GM23248 (cell line): ENCODE results near the gene PPP1R9B. TPM values are rescaled to one million over a fixed set of nuclear protein-coding genes. Genes with fewer than 3 reads are reported as not detected.

ENCODE experiments used
- DNase-seq: peaks from one replicate; pipeline ENCODE4 v3.0.0-alpha.2; 2015
- H2AFZ ChIP-seq: fragments of 200-600 bp; sonication (generic); 2 replicates; pipeline ENCODE4 v1.6.1; 2016; ENCODE audit warnings: antibody characterized with exemption
- H3F3A ChIP-seq: fragments of 200-600 bp; sonication (generic); 2 replicates; pipeline ENCODE4 v1.6.1; 2016; ENCODE audit warnings: mild to moderate bottlenecking, antibody characterized with exemption, mixed run types; ENCODE audit not compliant: insufficient read depth
- H3K27ac ChIP-seq: fragments of 200-600 bp; sonication (generic); 2 replicates; pipeline ENCODE4 v1.5.1; 2016; ENCODE audit warnings: mild to moderate bottlenecking
- H3K27me3 ChIP-seq: fragments of 200-600 bp; sonication (generic); replicated peaks from 2 replicates; pipeline ENCODE4 v1.6.1; 2016; ENCODE audit warnings: mild to moderate bottlenecking; ENCODE audit not compliant: insufficient read depth
- H3K36me3 ChIP-seq: fragments of 200-600 bp; sonication (generic); 2 replicates; pipeline ENCODE4 v1.6.1; 2016; ENCODE audit warnings: low read depth, mild to moderate bottlenecking
- H3K4me1 ChIP-seq: fragments of 200-600 bp; sonication (generic); 2 replicates; pipeline ENCODE4 v1.6.1; 2016; ENCODE audit warnings: mild to moderate bottlenecking; ENCODE audit not compliant: insufficient read depth
- H3K4me2 ChIP-seq: fragments of 200-600 bp; sonication (generic); one replicate; pipeline ENCODE4 v1.6.1; 2016; ENCODE audit warnings: mild to moderate bottlenecking; ENCODE audit not compliant: unreplicated experiment
- H3K4me3 ChIP-seq: fragments of 200-600 bp; sonication (generic); 2 replicates; pipeline ENCODE4 v1.5.1; 2016; ENCODE audit warnings: mild to moderate bottlenecking
- H3K79me2 ChIP-seq: fragments of 200-600 bp; sonication (generic); 2 replicates; pipeline ENCODE4 v1.6.1; 2016; ENCODE audit warnings: mild to moderate bottlenecking; ENCODE audit not compliant: insufficient read depth
- H3K9ac ChIP-seq: fragments of 200-600 bp; sonication (generic); 2 replicates; pipeline ENCODE4 v1.6.1; 2016; ENCODE audit warnings: mild to moderate bottlenecking
- H3K9me2 ChIP-seq: fragments of 200-600 bp; sonication (generic); 2 replicates; pipeline ENCODE4 v1.6.1; 2016; ENCODE audit warnings: mixed run types, mild to moderate bottlenecking, moderate library complexity; ENCODE audit not compliant: insufficient read depth
- H3K9me3 ChIP-seq: fragments of 200-600 bp; sonication (generic); one replicate; pipeline ENCODE4 v1.6.1; 2017; ENCODE audit warnings: low read depth
- H4K20me1 ChIP-seq: fragments of 200-600 bp; sonication (generic); 2 replicates; pipeline ENCODE4 v1.6.0; 2016; ENCODE audit not compliant: insufficient read depth
- EZH2 ChIP-seq: fragments of 200-600 bp; sonication (generic); IDR thresholded peaks from 2 replicates; pipeline ENCODE4 v1.6.1; 2018; ENCODE audit warnings: antibody characterized with exemption, mild to moderate bottlenecking; ENCODE audit not compliant: insufficient read depth, poor library complexity, severe bottlenecking
- EZH2phosphoT487 ChIP-seq: fragments of 200-600 bp; sonication (generic); IDR thresholded peaks from 2 replicates; pipeline ENCODE4 v1.6.1; 2018; ENCODE audit warnings: antibody characterized with exemption, moderate library complexity, mild to moderate bottlenecking, low read depth; ENCODE audit not compliant: insufficient read depth
- WGBS, 2 experiments: methylation state at CpG; one replicate each; pipeline ENCODE4 v1.1.6; 2015 to 2017; ENCODE audit warnings: low lambda C conversion rate in 2 of 2, low coverage in 1 of 2; ENCODE audit errors: missing lambda C conversion rate in 2 of 2; 5-methylcytosine and 5-hydroxymethylcytosine counted together
- in situ Hi-C: fragments of 300-500 bp; cut with MboI; formaldehyde crosslinking; loops from 2 replicates; pipeline ENCODE4 v1.15.0; 2020
- polyA plus RNA-seq: library from polyadenylated mRNA; unstranded; fragments of >200 nt; fragmentation: Nextera tagmentation; extraction: Ambion mirVana; gene quantifications from 2 replicates; pipeline ENCODE4 v1.2.1, GENCODE V29; 2016
- total RNA-seq: library from RNA; depleted of rRNA; stranded (reverse); fragments of >200 nt; shearing (Covaris generic); gene quantifications from 2 replicates; pipeline ENCODE4 v1.2.3, GENCODE V29; 2014

The PPP1R9B gene
- total and polyA plus RNA-seq, 2 experiments from 2014 or later, result 2.3 to 69.4 TPM

GRCh38 chr17:50168319-50168718, 17.8 kb upstream of the PPP1R9B start:
- TF ChIP-seq EZH2, result no peak
- no peak for TF ChIP-seq EZH2phosphoT487
- no peak overlapping the region for H2AFZ ChIP-seq
- in situ Hi-C loops, result no loop called here
- no peaks in the 10 kb centered on the region for H3K9me2 ChIP-seq
- peaks cover 14% of the 10 kb centered on the region for H3F3A ChIP-seq
- no peak overlapping the region for H3K9ac ChIP-seq
- H3K4me1 ChIP-seq, result peaks cover 7% of the 10 kb centered on the region
- no peaks in the 10 kb centered on the region for H3K36me3 ChIP-seq
- no peaks in the 10 kb centered on the region for H3K9me3 ChIP-seq
- H3K4me3 ChIP-seq, result no peak overlapping the region
- 87 to 91% methylated on average over 13 of the region's 13 CpGs for WGBS, 2 experiments
- H3K27me3 ChIP-seq, result no peaks in the 10 kb centered on the region
- no peak overlapping the region for H3K4me2 ChIP-seq
- no peaks in the 10 kb centered on the region for H4K20me1 ChIP-seq
- H3K79me2 ChIP-seq, result no peaks in the 10 kb centered on the region
- DNase-seq, result no peak
- H3K27ac ChIP-seq, result no peak overlapping the region

DNA sequence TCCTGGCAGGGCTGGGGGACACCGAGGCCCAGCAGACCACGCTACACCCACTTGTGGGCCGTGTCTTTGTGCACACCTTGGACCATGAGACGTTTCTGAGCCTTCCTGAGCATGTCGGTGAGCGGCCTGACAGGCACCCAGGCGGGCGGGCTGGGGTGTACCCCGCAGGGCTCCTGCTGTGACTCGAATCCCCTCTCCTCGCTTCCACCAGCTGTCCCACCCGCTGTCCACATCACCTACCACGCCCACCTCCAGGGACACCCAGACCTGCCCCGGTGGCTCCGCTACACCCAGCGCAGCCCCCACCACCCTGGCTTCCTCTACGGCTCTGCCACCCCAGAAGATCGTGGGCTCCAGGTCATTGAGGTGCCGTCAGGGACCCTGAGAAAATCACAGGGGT, 16.9 kb upstream of the PPP1R9B start:
- 89 to 92% methylated on average over 13 to 17 of the region's 19 CpGs for WGBS, 2 experiments
- H3K4me1 ChIP-seq, result no peaks in the 10 kb centered on the region
- no peaks in the 10 kb centered on the region for H3K9me2 ChIP-seq
- no peaks in the 10 kb centered on the region for H4K20me1 ChIP-seq
- H3F3A ChIP-seq, result peaks cover 6% of the 10 kb centered on the region; the same call in 1 of the 2 replicates
- H3K36me3 ChIP-seq, result no peaks in the 10 kb centered on the region
- no peak overlapping the region for H3K9ac ChIP-seq
- no peaks in the 10 kb centered on the region for H3K79me2 ChIP-seq
- H3K27me3 ChIP-seq, result no peaks in the 10 kb centered on the region
- no peaks in the 10 kb centered on the region for H3K9me3 ChIP-seq
- no peak overlapping the region for H2AFZ ChIP-seq
- no peak overlapping the region for H3K4me3 ChIP-seq
- no peak overlapping the region for H3K27ac ChIP-seq
- in situ Hi-C loops, result no loop called here
- TF ChIP-seq EZH2 (no peak), EZH2phosphoT487 (no peak)
- H3K4me2 ChIP-seq, result no peak overlapping the region
- DNase-seq, result no peak

- H3K4me2 ChIP-seq, result no peak overlapping the region
- WGBS, 2 experiments, result 69 to 70% methylated on average over 3 to 7 of the region's 7 CpGs
- no peak overlapping the region for H3K9ac ChIP-seq
- H3K9me3 ChIP-seq, result no peaks in the 10 kb centered on the region
- no peak overlapping the region for H3K4me3 ChIP-seq
- H4K20me1 ChIP-seq, result no peaks in the 10 kb centered on the region
- DNase-seq, result no peak
- peaks cover 6% of the 10 kb centered on the region; the same call in 1 of the 2 replicates for H3F3A ChIP-seq
- H3K27me3 ChIP-seq, result no peaks in the 10 kb centered on the region
- no peaks in the 10 kb centered on the region for H3K36me3 ChIP-seq
- H3K27ac ChIP-seq, result no peak overlapping the region
- no peak overlapping the region for H2AFZ ChIP-seq
- TF ChIP-seq EZH2phosphoT487, result no peak
- TF ChIP-seq EZH2, result no peak
- no peaks in the 10 kb centered on the region for H3K79me2 ChIP-seq
- H3K9me2 ChIP-seq, result no peaks in the 10 kb centered on the region
- in situ Hi-C loops, result no loop called here
- 0 out of 2 replicates have a peak, but pooled peaks cover 2% of the 10 kb centered on the region for H3K4me1 ChIP-seq
These were observed 16.2 kb upstream of the PPP1R9B start for GRCh38 chr17:50166518-50167181.

- Histone ChIP-seq H3K79me2 (no peaks in the 10 kb centered on the region), H3K27ac (no peak within 1 kb of the TSS), H3K9ac (no peak within 1 kb of the TSS), H3K4me3 (no peak within 1 kb of the TSS), H3K4me1 (0 out of 2 replicates have a peak, but pooled peaks cover 3% of the 10 kb centered on the region), H3K27me3 (no peaks in the 10 kb centered on the region), H3K9me3 (no peaks in the 10 kb centered on the region), H3K36me3 (no peaks in the 10 kb centered on the region), H2AFZ (no peak within 1 kb of the TSS), H3F3A (peaks cover 6% of the 10 kb centered on the region; the same call in 1 of the 2 replicates), H3K9me2 (no peaks in the 10 kb centered on the region), H4K20me1 (no peaks in the 10 kb centered on the region), H3K4me2 (no peak within 1 kb of the TSS)
- in situ Hi-C loops, result no loop called here
- WGBS, 2 experiments, result 39 to 45% methylated on average over 9 to 15 of the region's 15 CpGs
- DNase-seq, result no peak
- TF ChIP-seq EZH2, result no peak
- TF ChIP-seq EZH2phosphoT487, result no peak
These were observed 15.5 kb upstream of the PPP1R9B start, which contains the start of gene SGCA for GRCh38 chr17:50165867-50166517. Gene SGCA (plus strand): TSS chr17:50166005. CDS start chr17:50166041, 36 bp downstream.
